ENCODE data around the gene DDA1.
"Not testable (repeated sequence)": the region's sequence is repeated elsewhere in the genome, so short reads cannot be mapped to it uniquely, and the experiment has no call there.

DNA sequence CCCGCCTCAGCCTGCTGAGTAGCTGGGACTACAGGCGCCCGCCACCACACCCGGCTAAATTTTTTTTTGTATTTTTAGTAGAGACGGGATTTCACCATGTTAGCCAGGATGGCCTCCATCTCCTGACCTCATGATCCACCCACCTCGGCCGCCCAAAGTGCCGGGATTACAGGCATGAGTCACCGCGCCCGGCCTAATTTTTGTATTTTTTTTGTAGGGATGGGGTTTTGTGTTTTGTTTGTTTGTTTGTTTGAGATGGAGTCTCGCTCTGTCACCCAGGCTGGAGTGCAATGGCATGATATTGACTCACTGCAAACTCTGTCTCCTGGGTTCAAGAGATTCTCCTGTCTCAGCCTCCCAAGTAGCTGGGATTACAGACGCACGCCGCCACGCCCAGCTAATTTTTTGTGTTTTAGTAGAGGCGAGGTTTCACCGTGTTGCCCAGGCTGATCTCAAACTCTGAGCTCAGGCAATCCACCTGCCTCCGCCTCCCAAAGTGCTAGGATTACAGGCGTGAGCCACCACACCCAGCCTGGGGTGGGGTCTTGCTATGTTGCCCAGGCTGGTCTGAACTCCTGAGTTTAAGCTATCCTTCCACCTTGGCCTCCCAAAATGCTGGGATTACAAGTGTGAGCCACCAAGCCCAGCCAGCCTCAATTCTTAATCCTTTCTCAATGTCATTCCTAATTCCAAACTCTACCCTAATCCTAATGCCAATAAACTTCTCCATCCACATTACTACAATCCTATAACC, 54.7 kb downstream of the DDA1 start:
- TF ChIP-seq CTCF, POLR2A (IDR thresholded peaks at IDR 0.05): not testable (repeated sequence)

Data from lower leg skin (tissue), 3 donors.